Transverse colon (tissue), 4 donors: Measurements from ENCODE around the gene ABCA10. TPM values are rescaled to one million over a fixed set of nuclear protein-coding genes. Genes with fewer than 3 reads are reported as not detected.

Experiments
- DNase-seq: peaks from one replicate; pipeline ENCODE4 v3.0.0-alpha.2; 2019
- H3K27ac ChIP-seq, 4 donors: fragments of 200-600 bp; sonication (generic); 2 replicates each; pipeline ENCODE4 v1.5.1; 2016 to 2018; ENCODE audit warnings: inconsistent platforms in 4 of 4
- H3K27me3 ChIP-seq: fragments of 200-600 bp; sonication (generic); 2 replicates; pipeline ENCODE4 v1.5.1; 2017; ENCODE audit warnings: inconsistent platforms
- H3K36me3 ChIP-seq, 4 donors: fragments of 200-600 bp; sonication (generic); 2 replicates each; pipeline ENCODE4 v1.5.1; 2017 to 2019; ENCODE audit warnings: inconsistent platforms in 4 of 4
- H3K4me1 ChIP-seq, 4 donors: fragments of 200-600 bp; sonication (generic); 2 replicates each; pipeline ENCODE4 v1.5.1; 2017 to 2020; ENCODE audit warnings: inconsistent platforms in 4 of 4
- H3K4me3 ChIP-seq, 4 donors: fragments of 200-600 bp; sonication (generic); 1 replicate in 1 of 4; 2 replicates in 3 of 4; pipeline versions ENCODE4 v1.5.1 to v1.6.1; 2017 to 2019; ENCODE audit warnings: inconsistent platforms in 4 of 4
- H3K9me3 ChIP-seq, 2 donors: fragments of 200-600 bp; sonication (generic); 2 replicates each; pipeline ENCODE4 v1.5.1; 2017 to 2019; ENCODE audit warnings: inconsistent platforms in 2 of 2
- EP300 ChIP-seq: sonication (generic); formaldehyde crosslinking; IDR thresholded peaks from one replicate; pipeline ENCODE4 v1.6.1; 2017; ENCODE audit warnings: antibody characterized with exemption, low read depth
- POLR2A ChIP-seq: fragments of 450-650 bp; IDR thresholded peaks from one replicate; pipeline ENCODE4 v1.6.1; 2016; ENCODE audit warnings: antibody characterized with exemption, mild to moderate bottlenecking, moderate library complexity
- POLR2AphosphoS5 ChIP-seq, 3 donors: sonication (generic); formaldehyde crosslinking; IDR thresholded peaks; one replicate each; pipeline ENCODE4 v1.6.1; 2016; ENCODE audit warnings: antibody characterized with exemption in 3 of 3
- WGBS, 2 donors: methylation state at CpG; one replicate each; pipeline ENCODE4 v1.1.5; 2018; ENCODE audit warnings: low coverage in 1 of 2; 5-methylcytosine and 5-hydroxymethylcytosine counted together
- in situ Hi-C, 4 donors: fragments of 200-750 bp; cut with MboI; loops; one replicate each; pipeline versions ENCODE4 v1.15.0 to v1.15.1; 2017; ENCODE audit warnings: low sequenced_read_pairs in 3 of 4, low pct_ligation_motif_present in 1 of 4, low pct_unique_long_range_greater_than_20kb in 1 of 4
- intact Hi-C: fragments of 100-400 bp; cut with DNase I; formaldehyde crosslinking; loops from one replicate; pipeline ENCODE4 v1.15.1; 2023; ENCODE audit warnings: low total_unique reads
- total RNA-seq, 4 donors: library from RNA; depleted of rRNA; stranded (reverse); fragments of >200 nt; gene quantifications; one replicate each; pipeline ENCODE4 v1.1.0, GENCODE V29; 2016
- TF ChIP-seq, protein P1 (sequence below), 5 experiments: fragments of 200-600 bp in 3 of 5; fragments of 450-650 bp in 2 of 5; sonication (generic) in 3 of 5; IDR thresholded peaks; 1 replicate in 2 of 5; 2 replicates in 3 of 5; pipeline ENCODE4 v1.5.1; 2016 to 2017; ENCODE audit warnings: antibody characterized with exemption in 5 of 5, inconsistent platforms in 3 of 5, mild to moderate bottlenecking in 2 of 5, moderate library complexity in 1 of 5

Gene ABCA10
- total RNA-seq, 4 donors from 2014 or later = 4.6 to 22.1 (median 13.0) TPM

DNA sequence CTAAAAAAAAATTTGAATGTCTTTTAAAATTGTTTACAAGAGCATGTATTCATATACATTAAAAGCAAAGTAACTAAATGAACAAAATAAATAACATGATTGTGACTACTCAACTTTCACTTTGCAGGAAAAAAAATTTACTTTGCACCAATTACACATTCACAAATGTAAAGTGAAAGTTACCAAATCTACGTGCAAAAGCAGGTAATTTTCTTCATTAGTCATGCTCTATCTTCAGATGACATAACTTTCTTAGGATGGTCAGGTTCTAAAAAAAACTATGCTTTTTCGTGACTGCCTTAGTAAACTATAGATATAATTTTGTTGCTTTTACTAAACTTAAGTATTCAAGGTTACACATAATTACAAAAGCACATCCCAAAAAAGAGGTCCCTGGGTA lies 17.0 kb upstream of the ABCA10 start:
- no peak for DNase-seq
- in situ Hi-C loops = loop anchor here in 3 of 4 donors (10.0 to 25.0 kb wide), 2 partner anchors 471 to 708 kb away; no protein-coding TSS in a partner anchor
- Histone ChIP-seq H3K9me3 (no peaks in the 10 kb centered on the region), H3K4me1 (no peaks in the 10 kb centered on the region), H3K4me3 (no peak overlapping the region), H3K27me3 (no peaks in the 10 kb centered on the region), H3K36me3 (peaks cover 0 to 13% (median 0%) of the 10 kb centered on the region in 4 donors), H3K27ac (no peak overlapping the region)
- intact Hi-C loops = loop anchor here (5.0 kb wide), 1 partner anchor 463 kb away; no protein-coding TSS in a partner anchor
- TF ChIP-seq, protein P1, sequence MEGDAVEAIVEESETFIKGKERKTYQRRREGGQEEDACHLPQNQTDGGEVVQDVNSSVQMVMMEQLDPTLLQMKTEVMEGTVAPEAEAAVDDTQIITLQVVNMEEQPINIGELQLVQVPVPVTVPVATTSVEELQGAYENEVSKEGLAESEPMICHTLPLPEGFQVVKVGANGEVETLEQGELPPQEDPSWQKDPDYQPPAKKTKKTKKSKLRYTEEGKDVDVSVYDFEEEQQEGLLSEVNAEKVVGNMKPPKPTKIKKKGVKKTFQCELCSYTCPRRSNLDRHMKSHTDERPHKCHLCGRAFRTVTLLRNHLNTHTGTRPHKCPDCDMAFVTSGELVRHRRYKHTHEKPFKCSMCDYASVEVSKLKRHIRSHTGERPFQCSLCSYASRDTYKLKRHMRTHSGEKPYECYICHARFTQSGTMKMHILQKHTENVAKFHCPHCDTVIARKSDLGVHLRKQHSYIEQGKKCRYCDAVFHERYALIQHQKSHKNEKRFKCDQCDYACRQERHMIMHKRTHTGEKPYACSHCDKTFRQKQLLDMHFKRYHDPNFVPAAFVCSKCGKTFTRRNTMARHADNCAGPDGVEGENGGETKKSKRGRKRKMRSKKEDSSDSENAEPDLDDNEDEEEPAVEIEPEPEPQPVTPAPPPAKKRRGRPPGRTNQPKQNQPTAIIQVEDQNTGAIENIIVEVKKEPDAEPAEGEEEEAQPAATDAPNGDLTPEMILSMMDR (IDR thresholded peaks at IDR 0.05) = no peak
- TF ChIP-seq EP300 (no peak), POLR2AphosphoS5 (IDR thresholded peaks at IDR 0.05) (no peak), POLR2A (no peak)
- WGBS, 2 donors = 64 to 77% methylated on average over 2 of the region's 2 CpGs

DNA sequence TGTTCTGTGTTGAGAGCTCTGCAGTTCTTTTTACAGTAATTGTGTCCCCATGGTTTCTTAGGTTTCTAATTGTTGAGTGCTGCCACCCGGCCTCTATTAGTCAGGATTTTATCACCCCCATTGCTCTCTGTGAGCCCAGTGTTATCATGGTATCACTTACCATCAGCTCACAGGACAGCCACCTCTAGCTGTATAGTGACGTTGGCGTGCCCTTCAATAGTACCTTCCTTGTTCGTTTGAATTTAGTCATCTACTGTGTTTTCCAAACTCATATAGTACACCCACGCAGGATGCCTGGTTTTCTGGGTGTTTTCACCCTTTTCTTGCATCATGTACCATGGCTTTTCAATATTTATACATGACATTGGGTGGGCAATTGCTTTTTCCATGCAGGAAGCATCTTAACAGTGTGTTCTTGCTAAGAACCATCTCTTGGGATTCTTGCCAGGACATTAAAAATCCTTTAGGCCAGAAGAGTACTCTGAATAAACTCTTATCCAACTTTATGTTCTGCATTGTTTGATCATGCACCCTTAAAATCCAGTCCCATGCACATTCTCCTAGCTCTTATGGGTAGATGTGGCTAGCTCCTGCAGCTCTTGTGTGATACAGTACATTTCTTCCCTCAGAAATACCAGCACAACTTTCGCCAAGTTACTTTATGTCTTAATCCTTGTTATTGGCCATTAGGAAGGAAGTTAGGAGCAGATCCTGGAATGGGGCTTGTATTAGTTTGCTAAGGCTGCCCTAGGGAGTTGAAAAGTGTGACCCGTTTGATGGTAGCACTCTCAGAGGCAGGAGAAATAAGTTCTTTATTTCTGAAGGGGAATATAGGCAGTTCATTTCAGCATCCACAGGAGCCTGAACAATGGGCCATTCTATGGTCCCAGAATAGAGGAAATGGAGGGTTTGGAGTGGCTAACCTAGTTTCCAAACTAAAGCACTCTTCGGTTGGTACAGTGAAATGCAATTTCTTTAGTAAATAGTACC lies 11.3 kb upstream of the ABCA10 start:
- Histone ChIP-seq H3K36me3 (no peaks in the 10 kb centered on the region), H3K4me1 (peaks cover 0 to 6% (median 0%) of the 10 kb centered on the region in 4 donors), H3K9me3 (no peaks in the 10 kb centered on the region), H3K27ac (no peak overlapping the region), H3K4me3 (no peak overlapping the region), H3K27me3 (no peaks in the 10 kb centered on the region)
- in situ Hi-C loops (loop anchor here in 3 of 4 donors (5.0 to 25.0 kb wide), 3 partner anchors 463 to 703 kb away; no protein-coding TSS in a partner anchor), intact Hi-C loops (loop anchor here (5.0 kb wide), 1 partner anchor 468 kb away; no protein-coding TSS in a partner anchor)
- no peak for DNase-seq
- WGBS, 2 donors = 80 to 87% methylated on average over 8 of the region's 8 CpGs
- TF ChIP-seq POLR2A (no peak), EP300 (no peak), POLR2AphosphoS5 (IDR thresholded peaks at IDR 0.05) (no peak)
- TF ChIP-seq, protein P1 (IDR thresholded peaks at IDR 0.05) = no peak

DNA sequence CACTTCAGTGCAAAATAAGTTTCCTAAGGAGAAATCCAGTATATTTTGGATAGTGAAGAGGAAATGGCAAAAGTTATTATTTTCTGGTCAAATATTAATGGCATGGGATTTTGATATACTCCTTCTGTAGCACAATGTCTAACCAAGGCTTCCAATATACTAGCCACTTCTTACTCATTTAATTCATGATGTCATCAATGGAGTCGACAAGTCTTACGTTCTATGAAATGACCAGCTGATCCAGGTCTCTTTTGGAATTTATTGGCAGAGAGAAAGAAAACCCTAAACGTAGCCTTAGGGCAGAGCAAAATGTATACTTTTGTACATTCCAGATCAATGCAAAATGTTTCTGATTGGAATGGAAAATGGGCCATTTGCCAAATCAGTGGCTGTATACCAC lies 8.3 kb upstream of the ABCA10 start:
- Histone ChIP-seq H3K27ac (no peak overlapping the region), H3K4me3 (no peak overlapping the region), H3K9me3 (peaks cover 9 to 10% of the 10 kb centered on the region in 2 donors), H3K36me3 (no peaks in the 10 kb centered on the region), H3K27me3 (no peaks in the 10 kb centered on the region), H3K4me1 (peaks cover 0 to 6% (median 0%) of the 10 kb centered on the region in 4 donors)
- in situ Hi-C loops (loop anchor here in 3 of 4 donors (25.0 kb wide), 1 partner anchor 700 kb away; no protein-coding TSS in a partner anchor), intact Hi-C loops (loop anchor here (5.0 kb wide), 1 partner anchor 465 kb away; no protein-coding TSS in a partner anchor)
- TF ChIP-seq EP300 = no peak
- TF ChIP-seq, protein P1 (IDR thresholded peaks at IDR 0.05) = no peak
- no peak for TF ChIP-seq POLR2A
- no peak for TF ChIP-seq POLR2AphosphoS5 (IDR thresholded peaks at IDR 0.05)
- WGBS, 2 donors = 82 to 88% methylated on average over 3 of the region's 3 CpGs
- no peak for DNase-seq

DNA sequence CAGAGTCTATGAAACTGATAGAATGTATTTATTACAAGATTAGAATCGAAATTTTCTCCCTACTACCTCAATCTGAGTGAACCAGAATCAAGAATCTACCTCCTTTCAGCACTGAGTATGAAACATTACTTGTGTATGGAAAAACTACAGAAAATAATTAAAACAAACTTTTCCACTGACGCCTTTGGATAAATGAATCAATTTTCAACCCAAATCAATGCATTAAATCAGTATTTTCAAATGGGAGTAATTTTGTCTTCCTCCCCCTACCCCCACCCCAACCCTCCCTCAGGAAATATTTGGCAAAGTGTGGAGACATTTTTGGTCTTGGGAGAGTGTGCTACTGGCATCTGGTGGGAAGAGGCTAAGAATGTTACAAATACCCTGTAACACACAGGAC lies 7.8 kb upstream of the ABCA10 start:
- H3K36me3 ChIP-seq = no peaks in the 10 kb centered on the region
- H3K4me3 ChIP-seq = no peak overlapping the region
- peaks cover 0 to 6% (median 0%) of the 10 kb centered on the region in 4 donors for H3K4me1 ChIP-seq
- TF ChIP-seq POLR2A = no peak
- no peak for TF ChIP-seq EP300
- TF ChIP-seq, protein P1 (IDR thresholded peaks at IDR 0.05) = no peak
- TF ChIP-seq POLR2AphosphoS5 (IDR thresholded peaks at IDR 0.05) = no peak
- peaks cover 9 to 10% of the 10 kb centered on the region in 2 donors for H3K9me3 ChIP-seq
- in situ Hi-C loops = loop anchor here in 3 of 4 donors (25.0 kb wide), 1 partner anchor 699 kb away; no protein-coding TSS in a partner anchor
- intact Hi-C loops = loop anchor here (5.0 kb wide), 1 partner anchor 464 kb away; no protein-coding TSS in a partner anchor
- no peaks in the 10 kb centered on the region for H3K27me3 ChIP-seq
- no peak overlapping the region for H3K27ac ChIP-seq
- WGBS, 2 donors = 58 to 75% methylated on average over 2 of the region's 2 CpGs
- no peak for DNase-seq
